RWPE1 (cell line): Measurements from ENCODE around the gene TBCK.
A peak's percentile ranks its signal among the peaks of the same experiment; 100 is the strongest.

Experiments used
- CTCF ChIA-PET: fragments of 350-600 bp; sonication (Branson Sonifier 250); formaldehyde crosslinking; extraction: SDS; loops from one replicate; lab custom pipeline; 2021; lab: Yijun Ruan, JAX
- POLR2A ChIA-PET: fragments of 400-600 bp; formaldehyde crosslinking; extraction: SDS; loops from one replicate; lab custom pipeline; 2020; ENCODE audit warnings: antibody characterized with exemption; ENCODE audit not compliant: low non-redundant PET; lab: Yijun Ruan, JAX
- DNase-seq: peaks from one replicate; pipeline ENCODE4 v3.0.0; 2012; ENCODE audit warnings: low spot score
- H3K27ac ChIP-seq: fragments of 450-650 bp; 2 replicates; pipeline ENCODE4 v1.5.1; 2017
- TF ChIP-seq, protein P1 (sequence below): fragments of 450-650 bp; conservative IDR thresholded peaks from 2 replicates; pipeline ENCODE4 v1.5.1; 2017; ENCODE audit warnings: low read depth, mild to moderate bottlenecking

The TBCK gene

DNA sequence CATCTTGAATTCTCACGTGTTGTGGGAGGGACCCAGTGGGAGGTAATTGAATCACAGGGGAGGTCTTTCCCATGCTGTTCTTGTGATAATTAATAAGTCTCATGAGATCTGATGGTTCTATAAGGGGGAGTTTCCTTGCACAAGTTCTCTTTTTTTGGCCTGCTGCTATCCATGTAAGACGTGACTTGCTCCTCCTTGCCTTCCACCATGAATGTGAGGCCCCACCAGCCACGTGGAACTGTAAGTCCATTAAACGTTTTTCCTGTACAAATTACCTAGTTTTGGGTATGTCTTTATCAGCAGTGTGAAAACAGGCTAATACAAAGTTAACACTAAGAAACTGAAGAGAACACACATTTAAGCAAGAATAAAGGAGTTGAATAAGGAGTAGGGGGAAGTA lies 16.0 kb downstream of the TBCK start:
- ChIA-PET POLR2A (no interaction called here), CTCF (interaction anchor here (0.6 kb wide), 1 partner anchor 16 kb away, joined by 4 read pairs; the partner anchor contains the start of gene TBCK)
- no peak for DNase-seq
- TF ChIP-seq, protein P1, sequence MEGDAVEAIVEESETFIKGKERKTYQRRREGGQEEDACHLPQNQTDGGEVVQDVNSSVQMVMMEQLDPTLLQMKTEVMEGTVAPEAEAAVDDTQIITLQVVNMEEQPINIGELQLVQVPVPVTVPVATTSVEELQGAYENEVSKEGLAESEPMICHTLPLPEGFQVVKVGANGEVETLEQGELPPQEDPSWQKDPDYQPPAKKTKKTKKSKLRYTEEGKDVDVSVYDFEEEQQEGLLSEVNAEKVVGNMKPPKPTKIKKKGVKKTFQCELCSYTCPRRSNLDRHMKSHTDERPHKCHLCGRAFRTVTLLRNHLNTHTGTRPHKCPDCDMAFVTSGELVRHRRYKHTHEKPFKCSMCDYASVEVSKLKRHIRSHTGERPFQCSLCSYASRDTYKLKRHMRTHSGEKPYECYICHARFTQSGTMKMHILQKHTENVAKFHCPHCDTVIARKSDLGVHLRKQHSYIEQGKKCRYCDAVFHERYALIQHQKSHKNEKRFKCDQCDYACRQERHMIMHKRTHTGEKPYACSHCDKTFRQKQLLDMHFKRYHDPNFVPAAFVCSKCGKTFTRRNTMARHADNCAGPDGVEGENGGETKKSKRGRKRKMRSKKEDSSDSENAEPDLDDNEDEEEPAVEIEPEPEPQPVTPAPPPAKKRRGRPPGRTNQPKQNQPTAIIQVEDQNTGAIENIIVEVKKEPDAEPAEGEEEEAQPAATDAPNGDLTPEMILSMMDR = no peak
- H3K27ac ChIP-seq = no peak overlapping the region

DNA sequence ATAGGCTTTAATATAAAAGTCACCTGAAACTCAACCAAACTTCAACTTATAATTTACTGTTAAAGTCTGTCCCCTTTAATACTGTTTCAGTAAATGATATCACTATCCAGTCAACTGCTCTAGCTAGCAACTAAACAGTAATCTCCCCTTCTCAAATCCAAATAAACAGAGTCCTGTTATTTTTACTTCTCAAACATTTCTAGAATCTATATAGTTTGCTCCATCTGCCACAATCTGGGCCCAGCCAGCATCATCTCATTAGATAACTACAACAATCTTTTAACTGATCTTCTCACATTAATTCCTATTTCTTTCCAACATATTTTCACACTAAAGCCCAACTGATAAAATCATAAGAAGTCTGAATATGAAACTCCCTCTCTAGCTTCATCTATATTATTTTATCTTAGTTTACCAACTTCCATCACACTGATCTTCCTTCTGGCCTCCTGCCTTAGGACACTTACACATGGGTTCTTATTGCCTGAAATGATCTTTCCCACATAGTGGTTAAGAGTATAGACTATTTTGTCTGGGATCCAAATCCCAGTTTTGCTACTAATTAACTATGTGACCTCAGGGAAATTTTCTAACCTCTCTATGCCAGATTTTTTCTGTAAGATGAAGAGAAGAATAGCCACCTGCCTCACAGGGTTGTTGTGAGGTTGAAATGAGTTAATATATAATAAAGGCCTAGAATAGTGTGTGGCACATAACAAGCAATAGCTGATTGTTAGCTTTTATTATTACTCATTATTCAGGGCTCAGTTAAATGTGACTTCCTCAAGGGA lies 18.6 kb downstream of the TBCK start:
- no peak overlapping the region for H3K27ac ChIP-seq
- ChIA-PET CTCF (interaction anchor here (0.6 kb wide), 2 partner anchors 18 to 31 kb away, joined by 3 read pairs; partner anchors contain the start of gene TBCK), POLR2A (no interaction called here)
- TF ChIP-seq, protein P1 = no peak
- no peak for DNase-seq

DNA sequence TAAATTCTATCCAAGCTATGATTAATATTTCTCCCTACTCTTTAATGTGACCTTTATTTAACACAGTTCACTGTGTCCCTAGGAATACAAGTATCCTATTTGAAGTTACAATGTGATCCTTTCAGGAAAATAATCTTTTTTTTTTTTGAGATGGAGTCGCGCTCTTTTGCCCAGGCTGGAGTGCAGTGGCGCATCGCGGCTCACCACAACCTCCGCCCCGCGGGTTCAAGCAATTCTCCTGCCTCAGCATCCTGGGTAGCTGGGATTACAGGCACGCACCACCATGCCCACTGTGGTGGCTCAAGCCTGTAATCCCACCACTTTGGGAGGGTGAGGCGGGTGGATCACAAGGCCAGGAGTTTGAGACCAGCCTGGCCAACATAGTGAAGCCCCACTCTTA lies 21.9 kb downstream of the TBCK start:
- POLR2A ChIA-PET = no interaction called here
- H3K27ac ChIP-seq = no peak overlapping the region
- no peak for DNase-seq
- TF ChIP-seq, protein P1 = no peak
- CTCF ChIA-PET = no interaction called here

DNA sequence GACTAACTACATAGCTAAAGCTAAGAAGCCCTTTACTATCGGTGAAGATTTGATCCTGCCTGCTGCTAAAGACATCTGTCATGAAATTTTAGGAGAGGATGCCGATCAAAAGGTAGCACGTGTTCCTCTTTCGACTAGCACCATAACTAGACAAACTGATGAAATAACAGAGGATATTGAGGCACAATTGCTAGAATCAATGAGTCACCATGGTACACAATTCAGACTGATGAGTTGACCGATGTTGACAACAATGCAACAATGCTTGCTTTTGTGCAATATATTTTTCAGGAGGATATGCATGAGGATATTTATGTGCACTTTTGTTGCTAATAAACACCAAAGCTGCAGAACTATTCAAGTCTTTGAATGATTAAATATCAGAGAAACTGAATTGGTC lies 24.3 kb downstream of the TBCK start:
- TF ChIP-seq, protein P1 = no peak
- ChIA-PET CTCF (interaction anchor here (0.5 kb wide), 1 partner anchor 608 kb away, joined by 3 read pairs; no protein-coding TSS in a partner anchor), POLR2A (no interaction called here)
- no peak for DNase-seq
- H3K27ac ChIP-seq = no peak overlapping the region

DNA sequence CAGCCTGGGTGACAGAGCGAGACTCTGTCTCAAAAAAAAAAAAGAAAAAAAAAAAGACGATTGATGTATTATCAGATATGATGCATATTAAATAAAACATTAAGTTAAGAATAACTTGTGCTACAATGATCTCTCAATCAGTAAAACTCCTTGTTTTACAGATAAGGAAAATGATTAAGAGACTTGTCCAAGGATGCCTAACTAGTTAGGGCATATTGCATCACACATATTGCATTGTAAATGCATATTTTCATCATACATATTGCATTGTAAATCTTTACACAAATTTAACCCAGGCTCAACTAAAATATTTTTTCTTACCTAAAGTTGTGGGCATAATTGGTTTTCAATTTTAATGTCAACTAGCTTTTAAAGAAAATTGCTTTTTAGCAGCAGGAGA lies 26.3 kb downstream of the TBCK start:
- no peak overlapping the region for H3K27ac ChIP-seq
- POLR2A ChIA-PET = no interaction called here
- CTCF ChIA-PET = no interaction called here
- TF ChIP-seq, protein P1 = no peak
- no peak for DNase-seq

DNA sequence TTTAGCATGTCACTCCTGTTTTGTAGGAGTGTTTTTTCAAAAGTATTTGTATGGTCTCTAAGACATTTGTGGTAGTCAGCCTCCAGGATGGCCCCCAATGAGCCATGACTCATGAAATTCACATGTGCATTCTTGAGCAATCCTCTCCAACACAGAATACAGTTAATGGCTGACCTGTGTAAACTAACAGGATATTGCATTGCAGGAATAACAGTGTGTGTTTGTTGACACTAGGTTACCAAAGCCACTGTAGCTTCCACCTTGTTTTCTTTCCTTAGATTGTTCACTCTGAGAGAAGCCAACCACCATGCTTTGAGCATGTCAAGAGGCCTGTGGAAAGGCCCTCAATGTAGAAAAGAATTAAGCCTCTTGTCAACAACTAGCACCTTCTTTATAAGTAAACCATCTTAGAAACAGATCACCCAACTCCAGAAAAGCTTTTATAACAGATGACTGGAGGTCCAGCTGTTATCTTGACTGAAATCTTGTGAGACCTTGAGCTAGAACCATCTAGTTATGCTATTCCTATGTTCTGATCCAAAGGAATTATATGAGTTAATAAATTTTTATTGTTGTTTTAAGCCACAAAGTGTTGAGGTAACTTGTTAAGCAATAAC lies 28.5 kb downstream of the TBCK start:
- ChIA-PET CTCF (no interaction called here), POLR2A (no interaction called here)
- TF ChIP-seq, protein P1 = no peak
- DNase-seq = peak; percentile 15
- H3K27ac ChIP-seq = no peak overlapping the region
